Activated B cell treated with CpG ODN at 0.5 μM for 24 hours (primary cell): Measurements from ENCODE around the gene DCDC2. TPM values are rescaled to one million over a fixed set of nuclear protein-coding genes. Genes with fewer than 3 reads are reported as not detected.

Experiments used
- ATAC-seq: fragments of 200-7000 bp; cut with Tn5 transposase; one replicate; pipeline ENCODE4 v1.10.0; 2021; ENCODE audit warnings: low read depth, mild to moderate bottlenecking, moderate library complexity
- CTCF ChIA-PET: fragments of 350-600 bp; sonication (Branson Sonifier 250); formaldehyde crosslinking; loops from one replicate; lab custom pipeline; 2021; ENCODE audit warnings: antibody characterized with exemption; lab: Charles Lee
- POLR2A ChIA-PET: fragments of 350-600 bp; sonication (Branson Sonifier 250); formaldehyde crosslinking; loops from one replicate; lab custom pipeline; 2021; ENCODE audit warnings: antibody characterized with exemption; lab: Charles Lee
- DNase-seq: peaks from one replicate; pipeline ENCODE4 v3.0.0; 2022
- H3K27ac Mint-ChIP-seq: one replicate; pipeline ENCODE4 v1.8.0; 2020; ENCODE audit warnings: mixed read lengths
- H3K27me3 Mint-ChIP-seq: one replicate; pipeline ENCODE4 v1.8.0; 2021; ENCODE audit warnings: mixed read lengths
- H3K36me3 Mint-ChIP-seq: one replicate; pipeline ENCODE4 v1.8.0; 2021; ENCODE audit warnings: low read depth, mixed read lengths
- H3K4me1 Mint-ChIP-seq: one replicate; pipeline ENCODE4 v1.8.0; 2021; ENCODE audit warnings: mixed read lengths
- H3K4me3 Mint-ChIP-seq: one replicate; pipeline ENCODE4 v1.8.0; 2020; ENCODE audit warnings: mild to moderate bottlenecking, mixed read lengths
- H3K9me3 Mint-ChIP-seq: one replicate; pipeline ENCODE4 v1.8.0; 2020; ENCODE audit warnings: mixed read lengths
- intact Hi-C: fragments of 100-400 bp; cut with micrococcal nuclease; formaldehyde crosslinking; loops from one replicate; pipeline ENCODE4 v1.15.1; 2024
- total RNA-seq: library from RNA; stranded (reverse); gene quantifications from 2 replicates; pipeline ENCODE4 v1.2.3, GENCODE V29; 2022
- TF ChIP-seq, protein P1 (sequence below): fragments of 200-600 bp; IDR thresholded peaks from one replicate; pipeline ENCODE4 v1.8.0; 2022; ENCODE audit warnings: antibody characterized with exemption, mild to moderate bottlenecking

DCDC2 gene
- total RNA-seq, 1 donor from 2014 or later: not detected

DNA sequence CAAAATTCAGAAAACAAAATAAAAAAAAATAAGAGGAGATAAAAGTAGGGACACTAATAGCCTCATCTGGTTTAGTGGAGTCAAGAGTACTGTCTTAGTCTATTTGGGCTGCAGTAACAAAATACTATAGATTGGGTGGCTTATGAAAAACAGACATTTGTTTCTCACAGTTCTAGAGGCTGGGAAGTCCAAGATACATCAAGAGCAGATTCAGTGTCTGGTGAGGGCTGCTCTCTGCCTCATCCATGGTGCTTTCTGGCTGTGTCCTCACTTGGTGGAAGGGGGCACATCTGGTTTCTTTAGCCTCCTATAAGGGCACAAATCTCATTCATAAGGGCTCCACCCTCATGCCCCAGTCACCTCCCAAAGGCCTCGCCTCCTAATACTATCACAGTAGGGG lies 205.8 kb downstream of the DCDC2 start:
- no peak for ATAC-seq
- intact Hi-C loops: no loop called here
- H3K4me1 Mint-ChIP-seq: no peaks in the 10 kb centered on the region
- peaks cover 7% of the 10 kb centered on the region for H3K9me3 Mint-ChIP-seq
- no peaks in the 10 kb centered on the region for H3K27me3 Mint-ChIP-seq
- TF ChIP-seq, protein P1, sequence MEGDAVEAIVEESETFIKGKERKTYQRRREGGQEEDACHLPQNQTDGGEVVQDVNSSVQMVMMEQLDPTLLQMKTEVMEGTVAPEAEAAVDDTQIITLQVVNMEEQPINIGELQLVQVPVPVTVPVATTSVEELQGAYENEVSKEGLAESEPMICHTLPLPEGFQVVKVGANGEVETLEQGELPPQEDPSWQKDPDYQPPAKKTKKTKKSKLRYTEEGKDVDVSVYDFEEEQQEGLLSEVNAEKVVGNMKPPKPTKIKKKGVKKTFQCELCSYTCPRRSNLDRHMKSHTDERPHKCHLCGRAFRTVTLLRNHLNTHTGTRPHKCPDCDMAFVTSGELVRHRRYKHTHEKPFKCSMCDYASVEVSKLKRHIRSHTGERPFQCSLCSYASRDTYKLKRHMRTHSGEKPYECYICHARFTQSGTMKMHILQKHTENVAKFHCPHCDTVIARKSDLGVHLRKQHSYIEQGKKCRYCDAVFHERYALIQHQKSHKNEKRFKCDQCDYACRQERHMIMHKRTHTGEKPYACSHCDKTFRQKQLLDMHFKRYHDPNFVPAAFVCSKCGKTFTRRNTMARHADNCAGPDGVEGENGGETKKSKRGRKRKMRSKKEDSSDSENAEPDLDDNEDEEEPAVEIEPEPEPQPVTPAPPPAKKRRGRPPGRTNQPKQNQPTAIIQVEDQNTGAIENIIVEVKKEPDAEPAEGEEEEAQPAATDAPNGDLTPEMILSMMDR: no peak
- no peak overlapping the region for H3K4me3 Mint-ChIP-seq
- POLR2A ChIA-PET: no interaction called here
- H3K36me3 Mint-ChIP-seq: no peaks in the 10 kb centered on the region
- CTCF ChIA-PET: no interaction called here
- no peak for DNase-seq
- no peak overlapping the region for H3K27ac Mint-ChIP-seq

DNA sequence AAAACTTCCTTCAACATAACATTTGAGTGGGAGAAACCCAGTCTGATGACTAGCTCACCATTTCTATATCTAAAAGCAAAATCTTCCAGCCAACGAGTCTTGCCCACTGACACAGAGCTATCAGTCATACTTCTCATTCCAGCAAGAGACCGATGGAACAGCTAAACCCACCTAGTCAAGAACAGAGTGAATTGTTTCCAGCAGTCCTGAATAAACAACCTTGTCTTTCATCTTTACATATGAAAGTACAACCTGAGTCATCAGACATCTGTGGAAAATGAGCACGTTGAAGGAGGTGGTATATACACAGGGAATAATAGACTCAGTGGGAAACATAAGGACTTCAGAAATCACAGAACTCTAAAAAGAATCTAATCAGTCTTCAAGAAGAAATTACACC lies 208.0 kb downstream of the DCDC2 start:
- H3K27ac Mint-ChIP-seq: no peak overlapping the region
- ATAC-seq (no peak), DNase-seq (no peak)
- POLR2A ChIA-PET: no interaction called here
- no peaks in the 10 kb centered on the region for H3K36me3 Mint-ChIP-seq
- no peak overlapping the region for H3K4me3 Mint-ChIP-seq
- TF ChIP-seq, protein P1: no peak
- no peaks in the 10 kb centered on the region for H3K4me1 Mint-ChIP-seq
- no peaks in the 10 kb centered on the region for H3K27me3 Mint-ChIP-seq
- intact Hi-C loops: no loop called here
- peaks cover 7% of the 10 kb centered on the region for H3K9me3 Mint-ChIP-seq
- CTCF ChIA-PET: no interaction called here

DNA sequence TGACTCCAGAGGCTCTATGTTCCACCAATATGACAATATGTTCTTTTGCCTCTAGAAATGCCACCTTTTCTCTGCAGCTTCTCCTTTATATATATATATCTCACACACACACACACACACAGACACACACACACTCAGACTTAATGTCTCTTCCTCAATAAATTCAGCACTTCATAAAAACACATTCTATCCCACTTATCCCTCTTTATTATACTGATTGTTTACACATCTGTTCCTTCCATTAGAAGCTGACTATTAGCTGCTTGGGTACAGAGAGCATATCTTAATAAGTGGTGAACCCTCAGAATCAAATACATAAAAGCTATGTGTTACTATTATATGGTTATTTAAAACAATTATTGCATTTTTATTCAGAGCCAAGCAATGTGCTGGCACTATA lies 208.6 kb downstream of the DCDC2 start:
- intact Hi-C loops: no loop called here
- TF ChIP-seq, protein P1: no peak
- Mint-ChIP-seq H3K27ac (no peak overlapping the region), H3K4me3 (no peak overlapping the region), H3K36me3 (no peaks in the 10 kb centered on the region), H3K4me1 (no peaks in the 10 kb centered on the region), H3K27me3 (no peaks in the 10 kb centered on the region), H3K9me3 (peaks cover 7% of the 10 kb centered on the region)
- no peak for ATAC-seq
- no peak for DNase-seq
- ChIA-PET CTCF (no interaction called here), POLR2A (no interaction called here)

DNA sequence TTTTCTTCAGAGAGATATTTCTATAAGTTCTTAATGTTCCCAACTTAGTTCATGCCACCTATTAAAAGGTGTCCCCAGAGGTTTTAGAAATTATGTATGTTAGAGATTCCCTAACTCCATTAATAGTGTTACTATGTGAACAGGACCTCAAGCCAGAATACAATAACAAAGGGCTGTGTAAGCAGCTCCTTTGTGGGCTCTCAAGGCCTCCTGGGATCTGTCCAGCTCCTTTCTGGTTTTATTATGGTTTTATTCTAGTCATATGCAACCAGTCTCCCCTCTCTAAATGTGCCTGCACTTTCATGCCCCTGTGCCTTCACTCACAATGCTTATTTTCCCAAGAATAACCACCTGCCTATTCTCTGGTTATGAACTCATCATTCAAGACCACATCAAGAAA lies 209.2 kb downstream of the DCDC2 start:
- CTCF ChIA-PET: no interaction called here
- H3K4me1 Mint-ChIP-seq: no peaks in the 10 kb centered on the region
- intact Hi-C loops: no loop called here
- H3K36me3 Mint-ChIP-seq: no peaks in the 10 kb centered on the region
- DNase-seq (no peak), ATAC-seq (no peak)
- H3K4me3 Mint-ChIP-seq: no peak overlapping the region
- no peak overlapping the region for H3K27ac Mint-ChIP-seq
- TF ChIP-seq, protein P1: no peak
- POLR2A ChIA-PET: no interaction called here
- H3K9me3 Mint-ChIP-seq: peaks cover 7% of the 10 kb centered on the region
- H3K27me3 Mint-ChIP-seq: no peaks in the 10 kb centered on the region

DNA sequence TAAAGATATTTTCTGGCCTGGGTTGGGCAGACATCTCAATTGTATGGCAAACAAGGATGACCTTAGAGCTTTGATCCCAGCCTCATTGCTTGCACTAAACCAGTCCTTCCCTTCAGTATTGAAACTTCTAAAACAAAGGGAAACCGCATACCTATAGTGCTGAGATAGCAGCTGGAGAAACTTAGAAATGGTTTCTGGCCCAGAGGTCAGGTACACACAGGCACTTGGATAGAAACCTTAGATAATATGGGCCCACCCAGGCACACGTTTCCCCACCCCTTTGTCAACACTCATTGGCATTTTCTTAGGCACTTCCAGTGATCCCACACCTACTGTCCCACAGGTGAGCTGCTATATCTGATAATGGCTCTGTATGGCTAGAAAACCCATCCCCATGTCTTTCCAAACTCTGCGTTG lies 209.7 kb downstream of the DCDC2 start:
- Mint-ChIP-seq H3K4me1 (no peaks in the 10 kb centered on the region), H3K27ac (no peak overlapping the region), H3K4me3 (no peak overlapping the region), H3K27me3 (no peaks in the 10 kb centered on the region), H3K36me3 (no peaks in the 10 kb centered on the region), H3K9me3 (peaks cover 7% of the 10 kb centered on the region)
- POLR2A ChIA-PET: no interaction called here
- DNase-seq: no peak
- no peak for ATAC-seq
- TF ChIP-seq, protein P1: no peak
- intact Hi-C loops: no loop called here
- CTCF ChIA-PET: no interaction called here
